ENCODE measurements around the gene GNB1L. TPM values are rescaled to one million over a fixed set of nuclear protein-coding genes. Genes with fewer than 3 reads are reported as not detected.

Gene GNB1L
- total and polyA plus RNA-seq, 9 of the 15 experiments (the other 6 are each of a cell fraction or from before 2014, with no cell fraction given) = 0.56 to 50.5 (median 10.2) TPM

- no peak for TF ChIP-seq JUND (IDR thresholded peaks at IDR 0.05; ENCODE audit: borderline replicate concordance, low read depth, low read length)
- TF ChIP-seq JUND (tag; IDR thresholded peaks at IDR 0.05; ENCODE audit: borderline replicate concordance, low read depth, low read length) = peak; percentile 1; the same call in 1 of the 3 replicates
- no peak for TF ChIP-seq ZNF507 (tag; conservative IDR thresholded peaks at IDR 0.05)
- TF ChIP-seq HMGXB4 (CRISPR knock-in tag; IDR thresholded peaks at IDR 0.05) = 0 out of 2 replicates have a peak, but pooled peaks have one; percentile 50
- no peak for TF ChIP-seq POLR2A (conservative IDR thresholded peaks at IDR 0.05)
- TF ChIP-seq ZKSCAN1 (IDR thresholded peaks at IDR 0.05; ENCODE audit: low read depth, low read length) = 0 out of 2 replicates have a peak, but pooled peaks have one; percentile 13
These were observed 32.7 kb upstream of the GNB1L start (continued) for GRCh38 chr22:19887256-19887985.

- 63% methylated on average over 12 of the region's 12 CpGs for WGBS (ENCODE audit: insufficient coverage, low coverage, missing lambda C conversion rate)
- ATAC-seq = no peak
- Histone ChIP-seq H4K20me1 (replicated peaks; ENCODE audit: control insufficient read depth, insufficient read depth, low read length) (peaks cover 38% of the 10 kb centered on the region), H3K27ac (ENCODE audit: extremely low read depth, low read depth, low read length) (no peak overlapping the region), H3K4me1 (replicated peaks in 1 of 2; ENCODE audit: control insufficient read depth in 2 of 2, insufficient read depth in 2 of 2, low read length in 2 of 2) (peaks cover 10 to 68% of the 10 kb centered on the region in 2 experiments), H3K27me3 (ENCODE audit: control insufficient read depth in 2 of 2, insufficient read depth in 2 of 2, low read length in 2 of 2) (no peaks in the 10 kb centered on the region), H3K4me3 (no peak overlapping the region), H3K36me3 (ENCODE audit: control insufficient read depth, insufficient read depth, low read length) (no peaks in the 10 kb centered on the region), H3K9me1 (ENCODE audit: control insufficient read depth, insufficient read depth, low read length) (peaks cover 10% of the 10 kb centered on the region), H3K9me3 (replicated peaks; ENCODE audit: control insufficient read depth, insufficient read depth, low read depth, low read length) (no peaks in the 10 kb centered on the region), H3K9ac (ENCODE audit: insufficient read depth in 1 of 2, low read depth in 2 of 2, low read length in 2 of 2) (peak overlapping the region in 1 of 2 experiments; percentile 65; a peak in 2 of 4 replicates), H3K4me2 (ENCODE audit: insufficient read depth, low read length) (no peak overlapping the region), H3K79me2 (ENCODE audit: control insufficient read depth, insufficient read depth, low read length) (no peaks in the 10 kb centered on the region), H2AFZ (ENCODE audit: low read depth, low read length) (no peak overlapping the region)
- no peak for DNase-seq (ENCODE audit: extremely low read depth in 1 of 4, low spot score in 3 of 4)
- BruUV-seq (replicated peaks) = no TSS peak
- intact Hi-C loops (cut with micrococcal nuclease) = no loop called here
- no peak for FAIRE-seq
- POLR2A ChIA-PET = interaction anchor here (0.5 to 11.1 kb wide), 19 partner anchors 9 to 1050 kb away, joined by 3 to 141 read pairs (median 3); no protein-coding TSS in a partner anchor
- in situ Hi-C loops (cut with MboI) = no loop called here
- CTCF ChIA-PET (ENCODE audit: low intra/inter-chr PET ratio) = no interaction called here
- TF ChIP-seq ZNF316 (IDR thresholded peaks at IDR 0.05) (no peak), PURB (CRISPR knock-in tag; IDR thresholded peaks at IDR 0.05; ENCODE audit: low read depth) (no peak), THAP12 (CRISPR knock-in tag; IDR thresholded peaks at IDR 0.05) (peak; percentile 33; the same call in 1 of the 2 replicates), NR2C1 (IDR thresholded peaks at IDR 0.05) (no peak), NR2C1 (tag; IDR thresholded peaks at IDR 0.05) (no peak)
- TF ChIP-seq, protein P1, sequence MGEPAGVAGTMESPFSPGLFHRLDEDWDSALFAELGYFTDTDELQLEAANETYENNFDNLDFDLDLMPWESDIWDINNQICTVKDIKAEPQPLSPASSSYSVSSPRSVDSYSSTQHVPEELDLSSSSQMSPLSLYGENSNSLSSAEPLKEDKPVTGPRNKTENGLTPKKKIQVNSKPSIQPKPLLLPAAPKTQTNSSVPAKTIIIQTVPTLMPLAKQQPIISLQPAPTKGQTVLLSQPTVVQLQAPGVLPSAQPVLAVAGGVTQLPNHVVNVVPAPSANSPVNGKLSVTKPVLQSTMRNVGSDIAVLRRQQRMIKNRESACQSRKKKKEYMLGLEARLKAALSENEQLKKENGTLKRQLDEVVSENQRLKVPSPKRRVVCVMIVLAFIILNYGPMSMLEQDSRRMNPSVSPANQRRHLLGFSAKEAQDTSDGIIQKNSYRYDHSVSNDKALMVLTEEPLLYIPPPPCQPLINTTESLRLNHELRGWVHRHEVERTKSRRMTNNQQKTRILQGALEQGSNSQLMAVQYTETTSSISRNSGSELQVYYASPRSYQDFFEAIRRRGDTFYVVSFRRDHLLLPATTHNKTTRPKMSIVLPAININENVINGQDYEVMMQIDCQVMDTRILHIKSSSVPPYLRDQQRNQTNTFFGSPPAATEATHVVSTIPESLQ (CRISPR knock-in tag; IDR thresholded peaks at IDR 0.05) = no peak
These were observed 32.1 kb upstream of the GNB1L start for GRCh38 chr22:19886605-19887255.
